WI38 (cell line): ENCODE data around the gene POMC.
"Not testable (repeated sequence)": the region's sequence is repeated elsewhere in the genome, so short reads cannot be mapped to it uniquely, and the experiment has no call there.

Experiments
- H3K4me3 ChIP-seq: 2 replicates; pipeline ENCODE4 v1.5.1; 2011; ENCODE audit warnings: low read depth, mild to moderate bottlenecking, control low read depth, low read length
- CTCF ChIP-seq: IDR thresholded peaks from 2 replicates; pipeline ENCODE4 v1.5.1; 2012; ENCODE audit warnings: low read depth, mild to moderate bottlenecking, control low read depth, low read length

The POMC gene

GRCh38 chr2:25132299-25132635 is 36.1 kb downstream of the POMC start:
- no peak for TF ChIP-seq CTCF

GRCh38 chr2:25131567-25132298 is 36.6 kb downstream of the POMC start:
- TF ChIP-seq CTCF, result no peak
- H3K4me3 ChIP-seq, result no peak overlapping the region

More at GRCh38 chr2:25132299-25132635, 36.1 kb downstream of the POMC start:
- H3K4me3 ChIP-seq, result no peak overlapping the region

- TF ChIP-seq CTCF, result no peak
- H3K4me3 ChIP-seq, result no peak overlapping the region
These were observed 37.2 kb downstream of the POMC start for GRCh38 chr2:25131253-25131566.

- no peak for TF ChIP-seq CTCF
- no peak overlapping the region for H3K4me3 ChIP-seq
These were observed 38.4 kb downstream of the POMC start for GRCh38 chr2:25129901-25130520.

GRCh38 chr2:25127646-25128045 is 40.7 kb downstream of the POMC start:
- no peak for TF ChIP-seq CTCF

GRCh38 chr2:25127071-25127470 is 41.3 kb downstream of the POMC start:
- H3K4me3 ChIP-seq, result not testable (repeated sequence)

More at GRCh38 chr2:25127646-25128045, 40.7 kb downstream of the POMC start:
- no peak overlapping the region for H3K4me3 ChIP-seq

GRCh38 chr2:25125976-25126375 is 42.4 kb downstream of the POMC start:
- H3K4me3 ChIP-seq, result no peak overlapping the region
- no peak for TF ChIP-seq CTCF

GRCh38 chr2:25125189-25125588 is 43.2 kb downstream of the POMC start:
- TF ChIP-seq CTCF, result no peak
- H3K4me3 ChIP-seq, result no peak overlapping the region
